CD4-positive, alpha-beta T cell treated with Interleukin-6 for 4 hours (primary cell): ENCODE measurements around the gene COQ4.
"Not testable (repeated sequence)": the region's sequence is repeated elsewhere in the genome, so short reads cannot be mapped to it uniquely, and the experiment has no call there.

Experiments used
- DNase-seq: peaks from one replicate; pipeline ENCODE4 v3.0.0-alpha.2; 2020; ENCODE audit warnings: mixed read lengths

The COQ4 gene

GRCh38 chr9:128304136-128304970, 18.3 kb upstream of the COQ4 start:
- DNase-seq, result no peak

DNA sequence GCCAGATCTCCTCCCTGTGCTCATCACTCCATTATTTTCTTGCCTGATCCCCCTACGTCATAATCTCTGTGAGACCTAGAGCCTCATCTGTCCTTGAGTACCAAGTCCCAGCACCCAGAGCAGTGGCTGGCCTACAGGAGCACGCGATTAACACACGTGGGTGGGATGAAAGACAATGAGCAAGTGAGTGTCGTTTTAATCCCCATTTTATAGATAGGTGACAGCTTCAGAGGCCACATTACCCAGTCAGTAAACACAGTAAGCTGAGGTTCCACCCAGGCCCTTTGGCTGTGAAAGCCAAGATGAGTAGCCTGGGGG, 17.7 kb upstream of the COQ4 start:
- no peak for DNase-seq

- DNase-seq, result no peak
Observed at GRCh38 chr9:128309551-128309950, 13.1 kb upstream of the COQ4 start.

DNA sequence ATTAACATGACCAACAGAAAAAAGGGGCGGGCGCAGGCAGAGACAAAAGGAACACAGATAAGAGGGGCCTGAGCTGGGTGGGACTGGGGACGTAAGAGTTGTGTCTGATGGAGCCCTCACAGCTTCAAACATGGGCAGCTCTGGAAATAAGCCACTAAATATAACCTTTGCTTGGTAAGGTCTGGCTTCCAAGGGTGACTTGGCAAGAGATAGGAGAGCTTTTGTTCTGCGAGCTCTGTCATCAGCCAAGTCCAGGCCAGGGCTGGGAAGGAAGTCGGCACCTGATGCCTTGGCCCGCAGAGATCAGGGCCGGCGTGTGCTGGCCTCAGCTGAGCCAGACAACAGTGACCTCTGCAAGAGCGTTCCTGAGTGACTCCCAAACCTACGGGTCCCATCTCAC, 12.2 kb upstream of the COQ4 start:
- DNase-seq, result no peak

- no peak for DNase-seq
Observed at GRCh38 chr9:128314697-128315096, 7.9 kb upstream of the COQ4 start.

- no peak for DNase-seq
Observed at GRCh38 chr9:128316421-128316820, 6.2 kb upstream of the COQ4 start.

DNA sequence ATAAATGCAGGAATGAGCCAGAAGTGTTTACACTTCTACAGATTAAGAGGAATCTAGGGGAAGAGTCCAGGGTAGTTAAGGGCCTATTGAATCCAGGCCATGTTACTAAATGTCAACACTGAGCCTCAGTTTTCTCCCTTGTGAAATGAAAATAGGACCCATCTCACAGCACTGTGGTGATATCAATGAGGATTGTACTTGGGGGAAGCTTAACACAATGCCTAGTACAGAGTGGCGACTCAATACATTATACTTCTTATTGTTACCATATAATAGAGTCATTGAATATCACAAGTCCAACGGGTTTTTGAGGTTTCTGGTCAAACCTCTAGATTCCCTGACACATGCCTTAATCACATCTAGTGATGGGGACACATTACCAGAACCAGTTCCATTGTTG, 5.0 kb upstream of the COQ4 start:
- no peak for DNase-seq

- no peak for DNase-seq
Observed at GRCh38 chr9:128321343-128321742, 1.3 kb upstream of the COQ4 start.

DNA sequence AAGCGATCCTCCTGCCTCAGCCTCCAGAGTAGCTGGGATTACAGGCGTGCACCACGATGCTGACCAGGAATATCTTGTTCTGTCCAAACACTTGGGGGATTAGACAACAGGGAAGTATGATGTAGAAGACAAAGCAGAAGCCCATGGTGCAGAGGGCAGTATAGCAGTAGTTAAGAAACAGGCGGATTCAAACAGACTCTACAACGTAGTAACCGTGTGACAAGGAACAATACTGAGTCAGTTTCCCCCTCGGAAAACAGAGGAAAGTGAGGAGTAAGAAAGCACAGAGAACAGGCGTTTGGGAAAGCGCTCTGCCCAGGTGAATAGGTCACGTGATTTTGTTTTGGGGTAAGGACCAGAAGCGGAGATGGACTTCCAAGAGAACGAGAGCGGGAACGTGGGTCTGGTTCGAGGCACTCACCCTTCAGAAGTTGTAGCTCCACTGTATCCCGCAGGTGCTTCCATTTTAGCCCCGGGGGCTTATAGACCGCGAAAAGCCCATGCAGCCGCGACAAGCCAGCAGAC, 698 bp upstream of the COQ4 start:
- DNase-seq, result no peak

DNA sequence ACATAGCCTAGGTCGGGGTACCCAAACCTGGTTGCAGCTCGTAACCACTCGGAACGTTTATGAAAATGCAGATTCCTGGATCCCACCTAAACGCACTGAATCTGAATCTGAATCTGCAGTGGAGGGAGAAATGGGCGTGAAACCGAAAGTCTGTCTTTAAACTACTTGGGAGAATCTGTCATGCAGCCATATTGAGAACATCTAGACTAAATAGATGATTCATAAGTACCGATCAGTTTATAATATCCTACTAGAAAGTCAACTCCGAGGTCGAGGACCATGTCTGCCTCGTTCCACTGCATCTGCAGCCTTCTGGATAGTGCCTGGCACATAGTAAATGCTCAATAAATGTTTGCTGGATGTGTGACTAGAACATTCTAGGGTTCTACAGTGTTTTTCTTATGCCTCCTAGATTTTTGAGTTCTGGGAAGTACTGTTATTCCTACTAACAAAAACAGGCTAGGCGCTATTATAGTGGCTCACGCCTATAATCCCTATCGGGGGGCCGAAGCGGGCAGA, 632 bp downstream of the COQ4 start:
- no peak for DNase-seq

- DNase-seq, result no peak
Observed at GRCh38 chr9:128323791-128324190, 1.2 kb downstream of the COQ4 start.

DNA sequence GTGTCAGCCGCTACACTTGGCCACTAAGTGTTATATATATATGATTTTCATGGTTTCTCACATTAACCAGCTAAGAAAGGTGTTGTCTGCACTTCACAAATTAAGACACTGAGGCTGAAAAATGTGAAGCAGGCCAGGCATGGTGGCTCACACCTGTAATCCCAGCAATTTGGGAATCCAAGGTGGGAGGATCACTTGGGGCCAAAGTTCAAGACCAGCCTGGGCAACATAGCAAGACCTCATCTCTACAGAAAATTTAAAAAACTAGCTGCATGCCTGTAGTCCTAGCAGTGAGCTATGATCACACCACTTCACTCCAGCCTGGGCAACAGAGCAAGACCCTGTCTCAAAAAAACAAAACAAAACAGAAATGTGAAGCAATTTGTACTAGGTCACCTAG, 1.8 kb downstream of the COQ4 start:
- DNase-seq, result no peak

DNA sequence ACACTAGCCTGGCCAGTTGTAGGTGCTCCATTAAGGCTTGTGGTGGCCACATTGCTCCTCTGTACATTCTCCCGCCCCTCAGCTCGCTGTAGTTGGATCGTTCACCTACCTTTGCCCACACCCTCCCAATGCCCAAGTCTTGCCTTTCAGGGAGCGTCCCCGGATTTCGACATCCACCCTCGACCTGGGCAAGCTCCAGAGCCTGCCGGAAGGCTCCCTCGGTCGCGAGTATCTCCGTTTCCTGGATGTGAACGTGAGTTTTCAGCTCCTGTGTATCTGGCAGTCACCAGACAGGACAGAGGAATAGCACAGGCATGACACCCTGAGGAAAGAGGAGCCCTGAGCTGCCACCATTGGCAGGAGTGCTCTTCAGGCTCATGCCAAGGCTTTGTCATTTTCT, 3.0 kb downstream of the COQ4 start:
- DNase-seq, result no peak

DNA sequence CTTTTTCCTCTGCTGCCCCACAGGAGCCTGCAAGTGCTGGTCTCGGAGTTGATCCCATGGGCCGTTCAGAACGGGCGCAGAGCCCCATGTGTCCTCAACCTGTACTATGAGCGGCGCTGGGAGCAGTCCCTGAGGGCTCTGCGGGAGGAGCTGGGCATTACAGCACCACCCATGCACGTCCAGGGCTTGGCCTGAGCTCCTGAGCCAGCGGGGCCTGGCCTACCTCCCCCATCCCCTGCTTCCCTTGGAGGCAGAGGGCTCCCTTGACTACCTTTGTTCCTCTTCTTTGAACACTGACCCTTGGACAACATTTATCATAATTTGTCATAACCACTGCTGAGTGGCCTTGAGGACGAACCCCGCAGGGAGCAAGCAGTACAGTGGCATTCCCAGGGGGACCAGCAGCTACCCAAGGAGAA, 10.8 kb downstream of the COQ4 start:
- DNase-seq, result no peak

GRCh38 chr9:128335161-128335560, 12.5 kb downstream of the COQ4 start:
- no peak for DNase-seq

- DNase-seq, result no peak
Observed at GRCh38 chr9:128335914-128336313, 13.3 kb downstream of the COQ4 start.

DNA sequence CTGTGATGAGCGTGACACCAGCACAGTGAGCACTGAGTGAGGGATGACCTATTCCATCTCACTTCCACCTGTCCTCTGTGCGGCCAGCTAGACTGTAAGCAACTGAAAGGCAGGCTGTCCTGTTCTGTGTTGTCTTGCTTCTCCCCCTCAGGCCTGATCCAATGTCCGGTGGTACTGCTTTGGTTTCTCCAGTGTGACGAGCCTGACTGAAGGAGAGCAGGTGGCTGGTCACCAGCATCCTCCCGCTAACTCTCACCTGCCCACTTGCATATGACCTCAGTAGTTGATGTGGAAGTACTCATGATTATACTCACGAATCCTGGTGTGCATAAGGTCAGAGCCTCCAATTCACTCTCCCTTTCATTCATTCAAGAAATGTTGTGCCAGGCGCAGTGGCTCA, 15.3 kb downstream of the COQ4 start:
- DNase-seq, result no peak

DNA sequence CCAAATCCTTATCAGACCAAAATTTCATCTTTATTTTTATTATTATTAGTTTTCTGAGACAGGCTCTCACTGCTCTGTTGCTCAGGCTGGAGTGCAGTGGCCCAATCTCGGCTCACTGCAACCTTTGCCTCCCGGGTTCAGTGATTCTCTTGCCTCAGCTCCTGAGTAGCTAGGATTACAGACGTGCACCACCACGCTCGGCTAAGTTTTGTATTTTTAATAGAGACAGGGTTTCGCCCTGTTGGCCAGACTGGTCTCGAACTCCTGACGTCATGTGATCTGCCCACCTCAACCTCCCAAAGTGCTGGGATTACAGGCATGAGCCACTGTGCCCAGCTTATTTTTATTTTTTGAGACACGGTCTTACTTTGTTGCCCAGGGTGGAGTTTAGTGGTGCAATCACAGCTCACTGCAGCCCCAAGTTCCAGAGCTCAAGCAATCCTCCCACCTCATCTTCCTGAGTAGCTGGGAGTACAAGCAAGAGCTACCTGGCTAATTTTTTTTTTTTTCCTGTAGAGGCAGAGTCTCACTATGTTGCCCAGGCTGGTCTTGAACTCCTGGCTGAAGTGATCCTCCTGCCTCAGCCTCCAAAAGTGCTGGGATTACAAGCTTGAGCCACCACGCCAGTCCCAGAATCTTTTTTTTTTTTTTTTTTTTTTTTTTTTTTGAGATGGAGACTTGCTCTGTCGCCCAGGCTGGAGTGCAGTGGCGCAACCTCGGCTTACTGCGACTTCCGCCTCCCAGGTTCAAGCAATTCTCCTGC, 16.4 kb downstream of the COQ4 start:
- DNase-seq, result not testable (repeated sequence)

GRCh38 chr9:128339761-128340690, 17.4 kb downstream of the COQ4 start, which contains the start of gene SLC27A4:
Gene SLC27A4 (plus strand): TSS chr9:128340527. CDS start chr9:128343133, 2,606 bp downstream.
- peak; percentile 88 for DNase-seq

DNA sequence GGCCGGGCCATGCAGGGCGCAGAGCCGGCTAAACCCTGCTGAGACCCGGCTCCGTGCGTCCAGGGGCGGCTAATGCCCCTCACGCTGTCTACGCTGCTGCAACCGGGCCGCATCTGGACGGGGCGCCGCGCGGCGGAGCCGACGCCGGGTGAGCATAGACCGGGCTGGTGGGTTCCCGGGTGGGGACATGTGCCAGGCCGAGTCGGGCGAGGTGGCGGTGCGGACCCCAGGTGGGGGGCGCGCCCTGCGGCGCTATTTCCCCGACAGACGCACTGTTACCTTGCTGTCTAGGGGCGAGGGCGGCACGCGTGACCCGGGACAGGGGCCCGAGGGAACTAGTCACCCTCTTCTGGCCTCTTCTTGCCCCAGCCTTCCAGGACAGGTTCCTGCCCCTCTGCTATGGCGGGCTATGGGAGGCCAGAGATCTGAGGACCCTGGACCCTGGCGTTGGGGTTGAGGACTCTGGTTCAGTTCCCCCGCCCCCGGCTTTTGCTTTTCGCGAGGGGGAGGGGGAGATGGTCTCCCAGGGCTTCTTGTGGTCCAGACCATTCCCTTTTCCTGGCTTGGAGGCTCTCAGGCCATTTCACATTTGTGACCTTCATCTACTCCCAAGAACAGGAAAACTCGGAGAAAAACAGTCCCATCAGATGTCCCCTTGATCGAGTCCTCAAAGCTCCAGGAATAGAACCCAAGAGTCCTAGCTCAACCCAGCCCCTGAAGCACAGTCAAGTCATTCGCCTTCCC, 18.2 kb downstream of the COQ4 start:
- DNase-seq, result no peak

- DNase-seq, result peak; percentile 72
Observed at GRCh38 chr9:128341435-128341849, 18.8 kb downstream of the COQ4 start.
